ENCODE results near the gene MYO5C. TPM values are rescaled to one million over a fixed set of nuclear protein-coding genes. Genes with fewer than 3 reads are reported as not detected.
"Not testable (repeated sequence)": the region's sequence is repeated elsewhere in the genome, so short reads cannot be mapped to it uniquely, and the experiment has no call there.

MYO5C gene
- total RNA-seq, 1 donor from 2014 or later = 2.1 TPM

DNA sequence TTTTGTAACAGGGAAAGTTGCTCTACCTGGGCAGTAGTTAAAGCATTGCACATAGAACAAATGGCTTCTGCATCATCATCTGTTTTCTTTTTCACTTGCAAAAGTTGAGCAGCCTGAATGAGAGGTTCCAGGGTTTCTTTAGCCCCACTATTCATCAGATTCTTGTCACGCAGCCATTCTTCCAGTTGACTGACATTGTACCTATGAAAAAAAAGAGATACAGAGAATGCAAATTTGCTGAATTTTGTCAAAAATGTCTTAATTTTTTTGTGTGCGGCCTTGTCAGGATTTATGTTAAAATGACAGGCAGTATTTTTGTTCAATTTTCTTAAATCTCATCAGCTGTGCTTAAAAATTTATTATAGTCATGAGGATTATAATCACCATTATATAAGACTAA, 21.4 kb upstream of the MYO5C start:
- DNase-seq = no peak
- no peak for ATAC-seq
- intact Hi-C loops (cut with micrococcal nuclease) = no loop called here

DNA sequence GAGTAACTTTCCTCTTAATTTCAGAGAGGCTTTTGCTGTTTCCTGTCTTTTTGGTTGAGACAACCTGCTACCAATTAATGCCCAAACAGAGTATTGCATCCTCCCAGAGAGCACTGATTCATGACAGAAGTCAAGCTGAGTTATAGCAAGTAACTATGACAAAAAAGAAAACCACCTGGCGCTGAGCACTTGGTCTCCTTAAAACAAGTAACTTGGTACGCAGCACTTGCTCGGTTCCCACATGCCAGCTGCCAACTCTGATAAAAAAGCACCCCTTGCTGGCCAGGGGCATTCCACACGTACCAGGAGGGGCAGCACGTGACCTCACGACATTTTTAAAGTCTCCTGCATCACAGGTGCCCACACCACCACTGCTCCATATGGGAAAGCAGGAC, 13.5 kb upstream of the MYO5C start:
- no peak for DNase-seq
- intact Hi-C loops (cut with micrococcal nuclease) = no loop called here
- ATAC-seq = peak; percentile 15

DNA sequence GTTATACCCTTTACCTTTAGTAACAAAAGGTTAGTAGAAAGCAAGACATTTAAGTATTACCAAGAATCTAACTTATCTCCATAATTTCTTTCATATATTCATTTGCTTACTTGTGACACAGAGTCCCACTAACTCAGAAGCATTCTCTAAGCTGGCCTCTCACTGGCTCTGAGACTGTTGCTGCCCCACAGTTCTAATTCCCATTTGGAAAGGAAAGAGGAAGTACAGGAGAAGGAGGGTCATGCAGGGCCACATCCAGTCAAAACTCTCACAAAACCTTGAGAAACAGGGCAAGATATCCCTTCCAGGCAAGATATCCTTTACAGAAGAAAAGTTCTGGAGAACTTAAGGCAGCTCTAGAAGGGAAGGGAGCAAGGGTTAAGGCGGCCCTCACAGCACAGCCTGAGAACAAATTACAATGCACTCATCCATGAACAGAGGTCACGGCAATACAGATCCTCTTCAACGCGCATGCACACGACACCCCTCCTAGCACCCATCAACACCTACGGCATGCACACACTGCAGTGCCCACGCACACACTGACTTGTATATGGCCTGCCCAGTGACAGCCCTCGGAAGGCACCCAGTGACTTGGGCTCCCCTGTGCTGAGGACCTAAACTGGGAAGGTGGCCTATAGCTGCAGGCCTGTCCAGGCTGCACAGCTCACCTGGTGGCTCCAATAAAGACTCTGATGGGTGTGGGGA, 13.0 kb upstream of the MYO5C start:
- intact Hi-C loops (cut with micrococcal nuclease) = no loop called here
- ATAC-seq (peak; percentile 38), DNase-seq (no peak)

DNA sequence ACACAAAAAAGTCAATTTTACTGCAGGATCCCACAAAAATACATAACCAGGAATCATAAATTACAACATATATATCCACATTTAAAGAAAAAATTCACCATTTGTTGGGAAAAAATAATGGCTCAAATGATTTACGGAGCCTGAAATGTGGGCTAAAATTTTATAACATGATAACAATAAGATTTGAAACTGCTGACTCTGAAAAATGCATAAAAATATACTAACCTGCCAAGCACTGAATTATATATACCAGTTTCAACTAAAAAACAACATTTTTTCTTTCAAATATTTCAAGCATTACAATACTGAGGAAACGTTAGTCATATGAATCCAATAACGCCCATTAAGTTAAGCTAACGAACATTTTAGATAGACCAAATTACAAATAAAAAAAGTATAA, 12.2 kb upstream of the MYO5C start:
- DNase-seq (no peak), ATAC-seq (no peak)
- intact Hi-C loops (cut with micrococcal nuclease) = no loop called here

DNA sequence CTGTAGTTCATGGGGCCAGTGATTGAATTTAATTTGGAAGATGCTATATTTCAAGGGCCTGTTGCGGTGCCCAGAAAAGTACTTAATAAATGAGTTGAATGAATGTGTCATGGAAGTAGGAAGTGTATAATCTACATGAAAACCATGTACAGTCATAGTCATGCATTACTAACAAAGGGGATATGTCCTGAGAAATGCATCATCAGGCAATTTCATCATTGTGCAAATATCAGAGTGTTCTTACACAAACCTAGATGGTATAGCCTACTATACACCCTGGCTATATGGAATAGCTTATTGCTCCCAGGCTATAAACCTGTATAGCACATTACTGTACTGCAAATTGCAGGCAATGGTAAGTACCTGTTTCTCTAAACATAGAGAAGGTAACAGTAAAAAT, 10.7 kb upstream of the MYO5C start:
- intact Hi-C loops (cut with micrococcal nuclease) = no loop called here
- DNase-seq (no peak), ATAC-seq (no peak)

DNA sequence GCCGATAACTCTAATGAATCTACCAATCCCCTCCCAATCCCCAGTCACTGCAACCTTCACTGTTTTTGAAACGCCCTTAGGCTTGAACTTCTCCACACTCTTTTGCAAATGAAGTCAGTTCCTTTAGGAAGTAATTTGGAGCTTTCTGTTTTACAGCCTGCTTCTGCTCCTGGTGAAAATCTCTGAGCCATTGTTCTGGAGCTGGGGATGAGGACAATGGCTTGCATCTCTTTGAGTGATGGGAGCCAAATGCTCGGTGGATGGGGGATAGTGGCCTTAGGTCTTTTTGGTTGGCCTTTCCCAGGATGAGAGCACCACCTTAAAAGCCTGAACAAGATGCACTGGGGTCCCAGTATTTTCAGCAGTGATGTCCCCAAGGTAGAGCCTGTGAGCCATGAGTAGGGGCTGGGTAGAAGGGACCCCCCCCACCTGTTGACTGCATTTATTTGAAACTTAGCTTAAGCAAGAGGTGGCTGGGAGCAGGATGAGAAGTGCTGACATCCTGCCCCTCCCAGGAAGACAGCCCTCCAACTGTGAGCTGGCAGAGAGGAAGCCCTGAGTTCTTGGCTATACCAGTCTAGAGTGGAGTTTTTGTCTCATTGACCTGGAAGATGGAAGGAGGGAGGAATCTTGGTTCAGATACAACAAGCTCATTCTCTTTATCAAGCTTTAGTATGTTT, 7.6 kb upstream of the MYO5C start:
- ATAC-seq = no peak
- intact Hi-C loops (cut with micrococcal nuclease) = no loop called here

DNA sequence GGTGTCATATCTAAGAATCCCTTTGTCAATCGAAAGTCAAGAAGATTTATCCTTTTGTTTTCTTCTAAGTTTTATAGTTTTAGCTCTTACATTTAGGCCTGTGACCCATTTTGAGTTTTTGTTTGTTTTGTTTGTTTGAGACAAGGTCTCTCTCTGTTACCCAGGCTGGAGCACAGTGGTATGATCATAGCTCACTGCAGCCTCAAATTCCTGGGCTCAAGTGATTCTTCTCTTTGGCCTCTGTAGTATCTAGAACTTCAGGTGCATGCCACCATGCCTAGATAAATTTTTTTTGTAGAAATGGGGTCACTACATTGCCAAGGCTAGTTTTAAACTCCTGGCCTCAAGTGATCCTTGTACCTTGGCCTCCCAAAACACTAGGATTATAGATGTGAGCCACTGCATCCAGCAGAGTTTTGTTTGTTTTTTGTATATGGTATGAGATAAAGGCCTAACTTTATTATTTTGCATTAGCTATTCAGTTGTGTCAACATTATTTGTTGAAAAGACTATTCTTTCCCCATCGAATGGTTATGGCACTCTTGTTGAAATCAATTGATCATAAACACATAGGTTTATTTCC, 5.8 kb upstream of the MYO5C start:
- intact Hi-C loops (cut with micrococcal nuclease) = no loop called here
- ATAC-seq = no peak
- DNase-seq = no peak

More for the DNA sequence above, 7.6 kb upstream of the MYO5C start:
- DNase-seq = no peak

DNA sequence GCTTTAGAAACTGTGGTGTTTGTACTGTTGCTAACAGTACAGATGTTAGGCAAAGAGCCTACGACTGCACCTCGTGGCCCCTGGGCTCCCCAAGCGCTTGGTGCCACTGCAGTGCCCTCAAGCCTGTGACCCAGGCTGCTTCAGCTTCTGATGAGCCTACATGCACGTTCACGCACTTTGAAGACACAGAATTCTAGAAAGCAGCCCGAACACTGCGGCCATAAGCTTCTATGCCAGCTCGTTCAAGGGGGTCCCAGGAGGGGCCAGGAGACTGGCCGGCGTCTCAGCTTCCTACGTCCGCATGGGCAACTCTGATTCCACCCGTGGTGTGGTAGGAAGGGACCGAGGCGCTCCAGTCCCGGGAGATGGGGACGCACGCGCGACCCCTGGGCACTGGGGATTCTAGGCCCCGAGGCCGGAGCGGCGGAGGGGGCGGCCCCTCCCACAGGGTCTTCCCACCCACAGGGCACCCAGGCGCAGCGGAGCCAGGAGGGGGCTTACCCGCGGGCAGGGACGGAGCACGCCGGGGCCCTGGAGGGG, 653 bp downstream of the MYO5C start:
- intact Hi-C loops (cut with micrococcal nuclease) = no loop called here
- DNase-seq (peak; percentile 37), ATAC-seq (no peak)

DNA sequence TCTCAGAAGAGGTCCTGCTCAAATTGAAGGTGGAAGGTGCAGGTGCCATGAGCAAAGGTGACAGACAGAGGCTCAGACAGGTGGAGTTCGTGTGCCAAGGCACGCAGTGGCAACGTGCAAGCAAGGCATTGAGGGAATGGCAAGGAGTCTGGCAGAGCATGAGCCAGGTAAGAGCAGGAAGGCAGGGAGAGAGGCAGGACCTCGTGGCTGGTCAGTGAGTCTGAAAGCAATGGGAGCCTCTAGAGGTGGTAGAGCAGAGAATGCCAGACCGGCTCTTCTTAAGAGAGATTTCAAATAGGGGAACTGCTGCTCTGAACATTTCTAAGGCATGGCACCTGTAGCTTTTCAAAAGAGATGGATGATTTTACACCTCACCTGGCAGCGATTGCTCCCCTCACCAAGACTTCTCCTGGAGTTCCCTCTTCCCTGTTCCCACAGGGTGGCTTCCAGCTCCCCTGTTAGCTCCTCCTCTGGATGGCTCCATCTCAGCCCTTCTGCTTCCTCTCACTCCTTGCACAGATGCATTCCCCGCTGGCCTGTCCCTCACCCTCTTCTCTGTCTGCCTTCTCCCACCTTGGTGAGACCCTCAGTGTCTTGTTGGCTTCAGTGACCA, 2.7 kb downstream of the MYO5C start:
- ATAC-seq (no peak), DNase-seq (no peak)
- intact Hi-C loops (cut with micrococcal nuclease) = no loop called here

DNA sequence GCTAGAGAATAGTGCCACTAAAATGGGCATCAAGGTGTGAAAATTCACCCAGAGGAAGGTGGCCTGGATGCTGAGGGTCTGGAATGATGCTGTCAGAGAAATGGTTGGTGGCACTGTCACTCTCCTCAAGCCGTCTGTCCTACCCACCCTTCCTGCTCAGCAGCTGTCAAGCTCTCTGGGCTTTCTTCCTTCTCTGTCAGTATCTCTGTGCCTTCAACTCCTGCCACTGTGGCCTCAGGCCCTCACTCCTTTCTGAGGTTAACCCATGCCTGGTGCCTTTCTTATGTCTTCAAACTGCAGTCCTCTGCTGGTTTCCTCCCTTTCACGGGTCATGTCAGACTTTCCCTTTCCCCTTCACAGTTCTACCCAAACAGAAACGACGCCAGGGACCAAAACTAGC, 4.4 kb downstream of the MYO5C start:
- intact Hi-C loops (cut with micrococcal nuclease) = no loop called here
- ATAC-seq = no peak
- no peak for DNase-seq

DNA sequence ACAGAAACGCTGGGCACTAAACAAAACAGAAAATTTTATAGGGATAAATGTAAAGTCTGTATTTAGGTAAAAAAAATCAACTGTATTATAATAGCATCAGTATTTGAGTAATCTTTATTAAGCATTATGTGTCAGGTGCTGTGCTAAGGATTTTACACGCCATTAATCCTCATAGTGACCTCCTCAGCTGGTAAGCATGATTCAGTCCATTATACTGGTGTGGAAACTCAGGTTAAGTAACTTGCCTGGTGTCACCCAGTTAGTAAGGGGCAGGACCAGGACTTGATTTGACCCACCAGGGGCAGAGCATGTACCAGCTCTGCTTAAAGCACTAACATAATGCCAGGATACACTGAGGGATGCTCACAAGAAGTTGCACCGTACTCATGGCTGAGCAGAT, 4.8 kb downstream of the MYO5C start:
- intact Hi-C loops (cut with micrococcal nuclease) = no loop called here
- DNase-seq (no peak), ATAC-seq (no peak)

DNA sequence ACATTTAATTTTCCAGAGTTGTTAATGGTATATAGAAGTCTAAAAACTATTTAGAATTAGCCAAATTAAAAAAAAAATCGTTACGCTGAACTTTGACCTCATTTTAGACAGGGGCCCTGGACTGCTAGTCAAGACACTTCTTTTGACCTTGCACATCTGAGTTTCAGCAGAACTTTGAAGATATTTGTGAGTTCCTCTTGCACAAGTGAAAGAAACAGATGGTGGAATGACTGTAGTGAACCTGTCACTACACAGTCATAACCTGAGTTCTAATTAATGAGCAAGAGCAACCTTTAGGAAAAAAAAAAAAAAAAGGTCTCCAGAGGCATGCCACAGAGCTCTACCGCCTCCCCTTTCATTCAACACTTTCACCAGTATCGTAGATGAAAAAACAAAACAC, 5.3 kb downstream of the MYO5C start:
- ATAC-seq (no peak), DNase-seq (no peak)
- intact Hi-C loops (cut with micrococcal nuclease) = no loop called here

DNA sequence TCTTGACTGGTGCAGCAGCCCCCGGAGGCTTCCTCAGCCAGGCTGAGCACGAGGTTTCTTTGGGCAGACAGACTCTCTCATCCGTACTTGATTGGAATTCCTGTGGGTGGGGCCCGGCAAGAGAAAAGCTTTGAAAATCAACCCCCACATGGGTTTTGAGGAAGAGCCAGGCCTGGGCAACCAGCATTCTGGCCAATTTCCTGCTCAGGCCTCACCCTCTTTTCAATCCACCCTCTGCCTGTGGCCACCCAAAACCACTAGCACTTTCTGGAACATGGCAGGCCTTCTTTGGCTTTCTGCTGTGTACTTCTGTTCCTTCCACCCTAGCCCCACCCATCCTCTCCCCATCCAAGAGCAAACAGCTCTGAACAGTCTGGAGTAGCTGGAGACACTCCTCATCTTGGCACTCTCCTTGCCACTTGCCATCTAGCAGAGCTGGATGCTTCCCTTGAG, 5.9 kb downstream of the MYO5C start:
- no peak for DNase-seq
- ATAC-seq = peak; percentile 15
- intact Hi-C loops (cut with micrococcal nuclease) = no loop called here

DNA sequence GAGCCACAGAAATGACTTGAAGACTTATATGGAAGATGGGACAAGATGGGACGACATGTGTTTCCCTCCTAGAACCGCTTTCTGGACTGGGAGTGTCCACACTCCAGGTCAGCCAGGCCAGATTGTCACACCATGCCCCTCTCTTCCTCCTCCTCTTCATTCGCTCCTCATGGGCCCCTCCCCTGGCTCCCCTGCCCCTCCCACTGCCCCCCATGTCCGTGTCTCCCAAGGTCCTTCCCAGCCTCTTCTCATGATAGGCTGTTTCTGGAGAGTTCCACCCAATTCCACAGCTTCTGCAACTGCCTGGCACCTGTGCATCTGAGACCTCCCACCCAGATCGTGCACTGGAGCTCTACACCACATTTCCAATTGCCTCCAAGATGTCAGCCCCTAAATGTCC, 6.6 kb downstream of the MYO5C start:
- ATAC-seq (no peak), DNase-seq (no peak)
- intact Hi-C loops (cut with micrococcal nuclease) = no loop called here

DNA sequence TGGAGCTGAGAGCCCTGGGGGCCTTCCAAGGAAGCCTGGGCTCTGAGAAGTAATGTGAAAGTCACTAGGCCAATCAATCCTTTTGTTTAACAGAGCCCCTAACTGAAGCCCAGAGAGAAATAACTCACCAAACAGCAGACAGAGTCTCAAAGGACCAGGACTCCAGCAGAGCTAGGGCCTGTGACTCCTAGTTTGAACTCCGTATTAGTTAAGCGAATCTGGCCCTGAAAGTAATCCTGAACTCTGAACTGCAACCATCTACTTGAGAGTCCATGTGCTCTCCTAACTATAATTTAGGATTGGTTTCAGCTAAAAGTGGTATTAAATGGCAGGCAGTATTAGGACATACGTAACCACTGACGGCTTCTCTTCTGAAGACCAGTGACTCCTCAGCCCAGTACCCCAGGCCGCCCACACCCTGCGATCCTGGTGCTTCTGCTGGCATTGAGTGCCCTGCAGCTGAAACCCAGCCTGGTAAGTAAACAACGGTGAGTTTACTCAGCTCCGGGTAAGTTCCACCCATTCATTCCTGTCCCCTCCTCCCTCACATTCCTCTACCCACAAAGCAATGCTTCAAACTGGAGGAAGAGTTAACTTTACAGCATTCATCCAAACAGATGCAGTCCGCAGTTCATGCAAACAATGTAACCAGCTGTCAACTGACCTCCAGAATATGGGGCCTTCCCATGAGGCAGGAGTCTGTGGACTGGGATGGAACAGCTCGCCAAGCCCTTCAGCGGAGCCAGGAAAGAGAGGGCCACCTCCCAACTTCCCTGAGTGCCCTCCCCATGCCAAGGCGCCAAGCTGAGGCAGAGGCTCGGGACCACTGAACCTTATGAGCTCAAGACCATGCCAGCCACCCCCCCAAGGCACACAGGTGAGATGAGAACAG, 7.3 kb downstream of the MYO5C start:
- DNase-seq = no peak
- intact Hi-C loops (cut with micrococcal nuclease) = no loop called here
- ATAC-seq = no peak

DNA sequence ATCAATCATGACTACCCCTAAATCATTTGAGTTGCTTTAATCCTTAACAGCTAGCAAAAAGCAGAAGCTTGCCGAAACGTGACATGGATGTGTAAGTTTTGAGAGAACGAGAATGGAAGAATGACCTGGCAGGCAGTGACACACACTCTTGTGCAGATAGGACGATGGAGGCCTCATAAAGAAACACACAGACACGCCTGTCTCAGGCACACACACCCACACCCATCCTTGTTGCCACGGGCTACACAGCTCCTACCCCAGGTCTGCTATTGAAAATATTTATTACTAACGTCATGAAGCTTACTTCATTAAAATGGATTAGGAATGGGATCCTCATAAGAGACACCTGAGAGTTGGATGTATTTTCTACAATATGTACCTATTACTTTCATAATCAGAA, 8.5 kb downstream of the MYO5C start:
- ATAC-seq (no peak), DNase-seq (no peak)
- intact Hi-C loops (cut with micrococcal nuclease) = no loop called here

DNA sequence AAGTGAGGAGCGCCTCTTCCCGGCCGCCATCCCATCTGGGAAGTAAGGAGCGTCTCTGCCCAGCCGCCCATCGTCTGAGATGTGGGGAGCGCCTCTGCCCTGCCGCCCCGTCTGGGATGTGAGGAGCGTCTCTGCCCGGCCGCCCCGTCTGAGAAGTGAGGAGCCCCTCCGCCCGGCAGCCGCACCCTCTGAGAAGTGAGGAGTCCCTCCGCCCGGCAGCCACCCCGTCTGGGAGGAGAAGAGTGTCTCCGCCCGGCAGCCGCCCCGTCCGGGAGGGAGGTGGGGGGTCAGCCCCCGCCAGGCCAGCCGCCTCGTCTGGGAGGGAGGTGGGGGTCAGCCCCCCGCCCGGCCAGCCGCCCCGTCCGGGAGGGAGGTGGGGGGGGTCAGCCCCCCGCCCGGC, 9.7 kb downstream of the MYO5C start:
- intact Hi-C loops (cut with micrococcal nuclease); DNase-seq; ATAC-seq: not testable (repeated sequence)

DNA sequence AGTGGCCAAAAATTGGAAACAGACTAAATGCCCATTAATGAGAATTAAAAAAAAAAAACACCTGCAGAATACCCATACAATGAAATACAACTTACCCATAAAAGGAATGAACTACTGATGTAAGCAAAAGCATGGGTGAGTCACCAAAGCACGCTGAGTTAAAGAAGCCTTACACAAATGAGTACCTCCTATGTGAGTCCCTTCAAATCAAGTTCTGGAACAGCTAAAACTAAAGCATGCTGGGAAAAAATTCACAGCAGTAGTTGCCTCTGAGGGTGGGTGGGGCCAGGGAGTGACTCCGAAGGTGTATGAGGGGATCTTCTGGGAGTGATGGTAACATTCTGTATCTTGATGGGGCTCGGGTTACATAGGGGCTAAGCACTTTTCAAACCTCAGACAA, 11.4 kb downstream of the MYO5C start:
- DNase-seq (no peak), ATAC-seq (no peak)
- intact Hi-C loops (cut with micrococcal nuclease) = no loop called here

DNA sequence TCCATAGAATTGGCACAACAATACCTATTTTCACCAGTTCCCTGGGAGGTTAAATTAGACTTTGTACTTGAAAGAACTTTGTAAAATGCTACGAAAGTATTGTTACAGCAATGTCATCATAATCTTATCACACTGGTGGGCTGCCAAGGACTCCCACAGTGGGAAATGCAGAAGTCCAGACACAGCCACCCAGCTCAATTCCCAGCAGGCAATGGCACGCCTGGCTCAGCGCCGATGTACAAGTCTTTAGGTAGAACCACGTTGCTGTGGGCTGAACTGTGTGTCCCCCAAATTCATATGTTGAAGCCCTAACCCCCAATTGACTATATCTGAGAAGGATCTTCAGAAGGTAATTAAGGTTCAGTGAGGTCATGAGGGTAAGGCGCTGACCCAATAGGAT, 12.3 kb downstream of the MYO5C start:
- DNase-seq (no peak), ATAC-seq (no peak)
- intact Hi-C loops (cut with micrococcal nuclease) = no loop called here

Data from left ventricle myocardium superior (tissue), 1 donor.